ENCODE results near the gene TAS2R5.
"Not testable (repeated sequence)": the region's sequence is repeated elsewhere in the genome, so short reads cannot be mapped to it uniquely, and the experiment has no call there.

TAS2R5 gene

GRCh38 chr7:141789917-141790316, at the start of gene TAS2R5:
Gene TAS2R5 (plus strand): TSS chr7:141790217. CDS start chr7:141790362, 145 bp downstream.
- H3K36me3 ChIP-seq (ENCODE audit: insufficient read depth, low read length), result no peaks in the 10 kb centered on the region
- H3K9me3 ChIP-seq (ENCODE audit: control insufficient read depth, insufficient read depth, low read length), result no peaks in the 10 kb centered on the region
- no peaks in the 10 kb centered on the region for H3K4me1 ChIP-seq (ENCODE audit: insufficient read depth, low read length)
- no peak within 1 kb of the TSS; the same call in 1 of the 2 replicates for H3K9ac ChIP-seq (ENCODE audit: low read depth, low read length)

- Histone ChIP-seq H3K4me1 (ENCODE audit: insufficient read depth, low read length) (no peaks in the 10 kb centered on the region), H3K9me3 (ENCODE audit: control insufficient read depth, insufficient read depth, low read length) (no peaks in the 10 kb centered on the region), H3K36me3 (ENCODE audit: insufficient read depth, low read length) (peaks cover 22% of the 10 kb centered on the region), H3K9ac (ENCODE audit: low read depth, low read length) (no peak overlapping the region)
Observed at GRCh38 chr7:141742229-141742628, 47.8 kb upstream of the TAS2R5 start.

GRCh38 chr7:141744131-141744530, 45.9 kb upstream of the TAS2R5 start:
- H3K9me3 ChIP-seq (ENCODE audit: control insufficient read depth, insufficient read depth, low read length), result peaks cover 6% of the 10 kb centered on the region; the same call in 1 of the 2 replicates
- H3K4me1 ChIP-seq (ENCODE audit: insufficient read depth, low read length), result no peaks in the 10 kb centered on the region
- H3K9ac ChIP-seq (ENCODE audit: low read depth, low read length), result no peak overlapping the region
- H3K36me3 ChIP-seq (ENCODE audit: insufficient read depth, low read length), result peaks cover 32% of the 10 kb centered on the region

- H3K36me3 ChIP-seq (ENCODE audit: insufficient read depth, low read length), result peaks cover 41% of the 10 kb centered on the region
- H3K4me1 ChIP-seq (ENCODE audit: insufficient read depth, low read length), result no peaks in the 10 kb centered on the region
- H3K9ac ChIP-seq (ENCODE audit: low read depth, low read length), result no peak overlapping the region
- H3K9me3 ChIP-seq (ENCODE audit: control insufficient read depth, insufficient read depth, low read length), result peaks cover 18% of the 10 kb centered on the region
Observed at GRCh38 chr7:141748396-141748795, 41.6 kb upstream of the TAS2R5 start.

GRCh38 chr7:141751904-141752303, 38.1 kb upstream of the TAS2R5 start:
- Histone ChIP-seq H3K9me3 (ENCODE audit: control insufficient read depth, insufficient read depth, low read length) (peaks cover 21% of the 10 kb centered on the region), H3K36me3 (ENCODE audit: insufficient read depth, low read length) (peaks cover 47% of the 10 kb centered on the region)
- H3K4me1 ChIP-seq (ENCODE audit: insufficient read depth, low read length); H3K9ac ChIP-seq (ENCODE audit: low read depth, low read length): not testable (repeated sequence)

- peaks cover 21% of the 10 kb centered on the region for H3K9me3 ChIP-seq (ENCODE audit: control insufficient read depth, insufficient read depth, low read length)
- peaks cover 51% of the 10 kb centered on the region for H3K36me3 ChIP-seq (ENCODE audit: insufficient read depth, low read length)
- no peak overlapping the region for H3K9ac ChIP-seq (ENCODE audit: low read depth, low read length)
- H3K4me1 ChIP-seq (ENCODE audit: insufficient read depth, low read length), result no peaks in the 10 kb centered on the region
Observed at GRCh38 chr7:141752634-141753033, 37.4 kb upstream of the TAS2R5 start.

- Histone ChIP-seq H3K36me3 (ENCODE audit: insufficient read depth, low read length) (peaks cover 50% of the 10 kb centered on the region), H3K4me1 (ENCODE audit: insufficient read depth, low read length) (no peaks in the 10 kb centered on the region), H3K9me3 (ENCODE audit: control insufficient read depth, insufficient read depth, low read length) (peaks cover 12% of the 10 kb centered on the region), H3K9ac (ENCODE audit: low read depth, low read length) (no peak overlapping the region)
Observed at GRCh38 chr7:141754939-141755338, 35.1 kb upstream of the TAS2R5 start.

GRCh38 chr7:141763797-141764196, 26.2 kb upstream of the TAS2R5 start, which contains the start of gene TAS2R3:
Gene TAS2R3 (plus strand): TSS chr7:141764097. CDS start chr7:141764159, 62 bp downstream.
- no peaks in the 10 kb centered on the region for H3K4me1 ChIP-seq (ENCODE audit: insufficient read depth, low read length)
- no peaks in the 10 kb centered on the region for H3K9me3 ChIP-seq (ENCODE audit: control insufficient read depth, insufficient read depth, low read length)
- H3K36me3 ChIP-seq (ENCODE audit: insufficient read depth, low read length), result peaks cover 10% of the 10 kb centered on the region; the same call in 1 of the 2 replicates
- H3K9ac ChIP-seq (ENCODE audit: low read depth, low read length), result no peak within 1 kb of the TSS

GRCh38 chr7:141770083-141770583, 19.9 kb upstream of the TAS2R5 start:
- not testable (repeated sequence) for H3K4me1 ChIP-seq (ENCODE audit: insufficient read depth, low read length)

GRCh38 chr7:141776374-141776773, 13.6 kb upstream of the TAS2R5 start, which contains the start of gene TAS2R4:
Gene TAS2R4 (plus strand): TSS chr7:141776674. CDS start chr7:141778489, 1,815 bp downstream.
- no peak within 1 kb of the TSS for H3K9ac ChIP-seq (ENCODE audit: low read depth, low read length)
- no peaks in the 10 kb centered on the region for H3K4me1 ChIP-seq (ENCODE audit: insufficient read depth, low read length)
- H3K36me3 ChIP-seq (ENCODE audit: insufficient read depth, low read length), result peaks cover 6% of the 10 kb centered on the region; the same call in 1 of the 2 replicates
- H3K9me3 ChIP-seq (ENCODE audit: control insufficient read depth, insufficient read depth, low read length), result peaks cover 7% of the 10 kb centered on the region

More at GRCh38 chr7:141770083-141770583, 19.9 kb upstream of the TAS2R5 start:
- not testable (repeated sequence) for H3K9ac ChIP-seq (ENCODE audit: low read depth, low read length); H3K36me3 ChIP-seq (ENCODE audit: insufficient read depth, low read length); H3K9me3 ChIP-seq (ENCODE audit: control insufficient read depth, insufficient read depth, low read length)

GRCh38 chr7:141785706-141786552, 4.1 kb upstream of the TAS2R5 start:
- Histone ChIP-seq H3K4me1 (ENCODE audit: insufficient read depth, low read length) (no peaks in the 10 kb centered on the region), H3K9ac (ENCODE audit: low read depth, low read length) (no peak overlapping the region), H3K36me3 (ENCODE audit: insufficient read depth, low read length) (no peaks in the 10 kb centered on the region), H3K9me3 (ENCODE audit: control insufficient read depth, insufficient read depth, low read length) (no peaks in the 10 kb centered on the region)

- H3K36me3 ChIP-seq (ENCODE audit: insufficient read depth, low read length), result no peaks in the 10 kb centered on the region
- H3K4me1 ChIP-seq (ENCODE audit: insufficient read depth, low read length), result no peaks in the 10 kb centered on the region
- no peak overlapping the region for H3K9ac ChIP-seq (ENCODE audit: low read depth, low read length)
- no peaks in the 10 kb centered on the region for H3K9me3 ChIP-seq (ENCODE audit: control insufficient read depth, insufficient read depth, low read length)
Observed at GRCh38 chr7:141788296-141788695, 1.7 kb upstream of the TAS2R5 start.

GRCh38 chr7:141792526-141792925, 2.5 kb downstream of the TAS2R5 start:
- no peaks in the 10 kb centered on the region for H3K4me1 ChIP-seq (ENCODE audit: insufficient read depth, low read length)
- H3K9ac ChIP-seq (ENCODE audit: low read depth, low read length), result no peak overlapping the region
- H3K9me3 ChIP-seq (ENCODE audit: control insufficient read depth, insufficient read depth, low read length), result no peaks in the 10 kb centered on the region
- H3K36me3 ChIP-seq (ENCODE audit: insufficient read depth, low read length), result no peaks in the 10 kb centered on the region

GRCh38 chr7:141820067-141820466, 30.1 kb downstream of the TAS2R5 start:
- Histone ChIP-seq H3K36me3 (ENCODE audit: insufficient read depth, low read length) (no peaks in the 10 kb centered on the region), H3K9ac (ENCODE audit: low read depth, low read length) (no peak overlapping the region), H3K4me1 (ENCODE audit: insufficient read depth, low read length) (no peaks in the 10 kb centered on the region), H3K9me3 (ENCODE audit: control insufficient read depth, insufficient read depth, low read length) (no peaks in the 10 kb centered on the region; the same call in 1 of the 2 replicates)

GRCh38 chr7:141822432-141822831, 32.4 kb downstream of the TAS2R5 start:
- H3K4me1 ChIP-seq (ENCODE audit: insufficient read depth, low read length); H3K9ac ChIP-seq (ENCODE audit: low read depth, low read length); H3K9me3 ChIP-seq (ENCODE audit: control insufficient read depth, insufficient read depth, low read length); H3K36me3 ChIP-seq (ENCODE audit: insufficient read depth, low read length): not testable (repeated sequence)
